Brain microvascular endothelial cell (primary cell): ENCODE results near the gene GEN1.

Experiments used
- DNase-seq: peaks from one replicate; pipeline ENCODE4 v3.0.0-alpha.2; 2020
- H3K27ac ChIP-seq: fragments of 250-450 bp; sonication (Bioruptor Pico); 2 replicates; pipeline ENCODE4 v1.5.1; 2020; ENCODE audit warnings: mild to moderate bottlenecking, moderate library complexity
- H3K27me3 ChIP-seq: fragments of 250-450 bp; sonication (Bioruptor Pico); replicated peaks from 2 replicates; pipeline ENCODE4 v1.5.1; 2020; ENCODE audit warnings: mild to moderate bottlenecking
- H3K36me3 ChIP-seq: fragments of 250-450 bp; sonication (Bioruptor Pico); replicated peaks from 2 replicates; pipeline ENCODE4 v1.5.1; 2020; ENCODE audit warnings: mild to moderate bottlenecking
- H3K4me3 ChIP-seq: 2 replicates; pipeline ENCODE4 v1.5.1; 2011; ENCODE audit warnings: low read depth, mild to moderate bottlenecking, control low read depth, low read length, moderate library complexity
- CTCF ChIP-seq: IDR thresholded peaks from 2 replicates; pipeline ENCODE4 v1.5.1; 2011; ENCODE audit warnings: low read depth, mild to moderate bottlenecking, moderate library complexity, low read length, control low read depth, inconsistent platforms; ENCODE audit errors: missing control alignments
- in situ Hi-C: cut with HindIII; loops from 2 replicates; pipeline ENCODE4 v1.10.0; 2017; ENCODE audit warnings: low sequenced_read_pairs, low pct_ligation_motif_present

The GEN1 gene

GRCh38 chr2:17827785-17828184 lies 73.8 kb downstream of the GEN1 start:
- no peak overlapping the region for H3K4me3 ChIP-seq
- no peak for TF ChIP-seq CTCF
- DNase-seq = no peak

GRCh38 chr2:17830053-17831034 lies 76.4 kb downstream of the GEN1 start:
- peak overlapping the region; percentile 10 for H3K4me3 ChIP-seq
- H3K27me3 ChIP-seq = no peaks in the 10 kb centered on the region
- TF ChIP-seq CTCF = peak; percentile 95
- in situ Hi-C loops = no loop called here
- no peak overlapping the region for H3K27ac ChIP-seq
- peak; percentile 79 for DNase-seq
- no peaks in the 10 kb centered on the region for H3K36me3 ChIP-seq

More at GRCh38 chr2:17827785-17828184, 73.8 kb downstream of the GEN1 start:
- in situ Hi-C loops = no loop called here
- Histone ChIP-seq H3K27ac (no peak overlapping the region), H3K27me3 (no peaks in the 10 kb centered on the region), H3K36me3 (no peaks in the 10 kb centered on the region)

GRCh38 chr2:17835516-17835915 lies 81.6 kb downstream of the GEN1 start:
- no peaks in the 10 kb centered on the region for H3K27me3 ChIP-seq
- H3K4me3 ChIP-seq = no peak overlapping the region
- no peak overlapping the region for H3K27ac ChIP-seq
- no peaks in the 10 kb centered on the region for H3K36me3 ChIP-seq
- TF ChIP-seq CTCF = peak; percentile 14
- in situ Hi-C loops = no loop called here
- peak; percentile 41 for DNase-seq
